ENCODE measurements around the gene AP5S1.

- TF ChIP-seq CTCF (IDR thresholded peaks at IDR 0.05; ENCODE audit: insufficient read depth, low read length) (no peak), REST (IDR thresholded peaks at IDR 0.05; ENCODE audit: insufficient replicate concordance, low read depth) (no peak), POLR2AphosphoS5 (IDR thresholded peaks at IDR 0.05; ENCODE audit: low read depth) (no peak), SPI1 (IDR thresholded peaks at IDR 0.05; ENCODE audit: borderline replicate concordance, low read depth) (no peak)
Observed at GRCh38 chr20:3863317-3863716, 43.0 kb downstream of the AP5S1 start.

Data from HL-60 (cell line).